H1 (cell line): ENCODE results near the gene GRIN2B. TPM values are rescaled to one million over a fixed set of nuclear protein-coding genes. Genes with fewer than 3 reads are reported as not detected.

ENCODE experiments used
- CTCF ChIA-PET: fragments of 300-600 bp; sonication (Branson Sonifier 250); formaldehyde crosslinking; loops from one replicate; lab custom pipeline; 2021; ENCODE audit not compliant: partially characterized antibody; lab: Charles Lee
- POLR2A ChIA-PET: fragments of 300-600 bp; sonication (Branson Sonifier 250); formaldehyde crosslinking; loops from one replicate; lab custom pipeline; 2021; ENCODE audit warnings: inconsistent platforms; ENCODE audit not compliant: partially characterized antibody; lab: Charles Lee
- DNase-seq, 2 experiments: peaks; one replicate each; pipeline versions ENCODE4 v3.0.0 to v3.0.0-alpha.2; 2010 to 2022; ENCODE audit warnings: low spot score in 2 of 2, low read depth in 1 of 2, mixed read lengths in 1 of 2
- FAIRE-seq: peaks from 2 replicates; lab custom pipeline; 2011; peaks lifted over from hg19 to GRCh38; lab: Jason Lieb, UNC
- H2AFZ ChIP-seq: 2 replicates; pipeline ENCODE4 v1.8.1; 2012; ENCODE audit warnings: low read length, inconsistent platforms
- H2AK5ac ChIP-seq: 2 replicates; pipeline ENCODE4 v1.6.1; 2013; ENCODE audit warnings: low read depth, low read length
- H2BK120ac ChIP-seq: replicated peaks from 2 replicates; pipeline ENCODE3; 2013; ENCODE audit warnings: low read depth, low read length, inconsistent platforms
- H2BK12ac ChIP-seq: 2 replicates; pipeline ENCODE4 v1.6.1; 2013; ENCODE audit warnings: low read depth, low read length
- H2BK15ac ChIP-seq: 2 replicates; pipeline ENCODE4 v1.6.1; 2013; ENCODE audit warnings: low read length
- H2BK20ac ChIP-seq: 2 replicates; pipeline ENCODE4 v1.6.1; 2013; ENCODE audit warnings: low read length
- H2BK5ac ChIP-seq: 2 replicates; pipeline ENCODE4 v1.6.1; 2013; ENCODE audit warnings: low read depth, low read length
- H3K14ac ChIP-seq: 2 replicates; pipeline ENCODE4 v1.6.1; 2013; ENCODE audit warnings: inconsistent platforms; ENCODE audit not compliant: insufficient read length
- H3K18ac ChIP-seq: 2 replicates; pipeline ENCODE4 v1.6.1; 2013; ENCODE audit warnings: low read length; ENCODE audit errors: extremely low read depth
- H3K23ac ChIP-seq: 2 replicates; pipeline ENCODE4 v1.6.1; 2013; ENCODE audit warnings: inconsistent platforms; ENCODE audit not compliant: insufficient read length
- H3K23me2 ChIP-seq: 2 replicates; pipeline ENCODE4 v1.6.1; 2013; ENCODE audit warnings: low read depth, low read length
- H3K27ac ChIP-seq: 2 replicates; pipeline ENCODE4 v1.6.1; 2011; ENCODE audit warnings: low read depth, low read length, inconsistent platforms
- H3K27me3 ChIP-seq, 4 experiments: replicated peaks in 1 of 4; 1 replicate in 1 of 4; 2 replicates in 3 of 4; pipeline versions ENCODE4 v1.6.1 to v1.8.1; 2011 to 2013; ENCODE audit warnings: low read length in 3 of 4, mild to moderate bottlenecking in 3 of 4, inconsistent platforms in 2 of 4, mixed read lengths in 2 of 4, moderate library complexity in 1 of 4; ENCODE audit not compliant: control insufficient read depth in 3 of 4, insufficient read depth in 3 of 4; ENCODE audit errors: extremely low read depth in 1 of 4
- H3K36me3 ChIP-seq, 4 experiments: 2 replicates each; pipeline versions ENCODE4 v1.6.1 to v1.8.1; 2011 to 2013; ENCODE audit warnings: mild to moderate bottlenecking in 4 of 4, low read length in 3 of 4, moderate library complexity in 2 of 4, control low read depth in 1 of 4, inconsistent platforms in 1 of 4; ENCODE audit not compliant: insufficient read depth in 4 of 4, control insufficient read depth in 2 of 4
- H3K4ac ChIP-seq: replicated peaks from 2 replicates; pipeline ENCODE3; 2013; ENCODE audit warnings: low read length, low read depth, mixed read lengths, inconsistent platforms; ENCODE audit not compliant: insufficient read length
- H3K4me1 ChIP-seq, 4 experiments: replicated peaks in 1 of 4; 1 replicate in 1 of 4; 2 replicates in 3 of 4; pipeline versions ENCODE4 v1.6.1 to v1.8.1; 2011 to 2013; ENCODE audit warnings: low read length in 3 of 4, inconsistent platforms in 2 of 4, mixed read lengths in 1 of 4; ENCODE audit not compliant: insufficient read depth in 4 of 4, control insufficient read depth in 3 of 4
- H3K4me2 ChIP-seq, 2 experiments: 2 replicates each; pipeline versions ENCODE4 v1.6.1 to v1.8.1; 2011 to 2013; ENCODE audit warnings: low read depth in 2 of 2, low read length in 2 of 2, control low read depth in 1 of 2, inconsistent platforms in 1 of 2, mild to moderate bottlenecking in 1 of 2; ENCODE audit not compliant: insufficient read depth in 1 of 2
- H3K4me3 ChIP-seq, 4 experiments: fragments of 200-600, 300-600 bp in 1 of 4; sonication (generic), shearing (Covaris generic), sonication (Bioruptor Twin) in 1 of 4; 2 replicates each; pipeline versions ENCODE4 v1.5.1 to v1.8.1; 2011 to 2016; ENCODE audit warnings: low read length in 4 of 4, low read depth in 3 of 4, control low read depth in 2 of 4, inconsistent platforms in 2 of 4, mild to moderate bottlenecking in 2 of 4, mixed read lengths in 1 of 4, moderate library complexity in 1 of 4; ENCODE audit not compliant: insufficient read depth in 2 of 4; ENCODE audit errors: extremely low read depth in 1 of 4
- H3K56ac ChIP-seq: replicated peaks from 2 replicates; pipeline ENCODE3; 2013; ENCODE audit warnings: low read depth, mild to moderate bottlenecking, mixed read lengths, low read length, inconsistent platforms; ENCODE audit not compliant: insufficient read length
- H3K79me1 ChIP-seq: 2 replicates; pipeline ENCODE4 v1.6.1; 2013; ENCODE audit warnings: low read depth, low read length, control low read depth
- H3K79me2 ChIP-seq, 2 experiments: 2 replicates each; pipeline versions ENCODE4 v1.6.1 to v1.8.1; 2012 to 2013; ENCODE audit warnings: low read length in 2 of 2, mild to moderate bottlenecking in 2 of 2, inconsistent platforms in 1 of 2; ENCODE audit not compliant: insufficient read depth in 2 of 2, control insufficient read depth in 1 of 2
- H3K9ac ChIP-seq, 4 experiments: replicated peaks in 1 of 4; 1 replicate in 1 of 4; 2 replicates in 3 of 4; pipeline versions ENCODE4 v1.6.1 to v1.8.1; 2011 to 2013; ENCODE audit warnings: low read depth in 3 of 4, low read length in 3 of 4, control low read depth in 2 of 4, mild to moderate bottlenecking in 2 of 4, moderate library complexity in 2 of 4, inconsistent platforms in 1 of 4; ENCODE audit errors: extremely low read depth in 1 of 4
- H3K9me3 ChIP-seq, 2 experiments: 2 replicates each; pipeline versions ENCODE4 v1.6.1 to v1.8.1; 2012 to 2013; ENCODE audit warnings: mild to moderate bottlenecking in 2 of 2, moderate library complexity in 2 of 2, control low read depth in 1 of 2, inconsistent platforms in 1 of 2, low read depth in 1 of 2, low read length in 1 of 2, mixed read lengths in 1 of 2; ENCODE audit not compliant: insufficient read depth in 2 of 2
- H4K20me1 ChIP-seq, 2 experiments: replicated peaks in 1 of 2; 2 replicates each; pipeline versions ENCODE3 to v1.8.1; 2011 to 2013; ENCODE audit warnings: inconsistent platforms in 2 of 2, low read length in 2 of 2, mild to moderate bottlenecking in 1 of 2; ENCODE audit not compliant: insufficient read depth in 2 of 2, control insufficient read depth in 1 of 2
- H4K5ac ChIP-seq: 2 replicates; pipeline ENCODE4 v1.6.1; 2013; ENCODE audit warnings: low read length, low read depth, mixed read lengths, inconsistent platforms; ENCODE audit not compliant: insufficient read length
- H4K8ac ChIP-seq: 2 replicates; pipeline ENCODE4 v1.8.0; 2013; ENCODE audit warnings: mild to moderate bottlenecking, moderate library complexity, low read length, inconsistent platforms; ENCODE audit not compliant: insufficient read depth; ENCODE audit errors: extremely low read depth
- H4K91ac ChIP-seq: replicated peaks from 2 replicates; pipeline ENCODE3; 2013; ENCODE audit warnings: low read length, mixed read lengths, inconsistent platforms; ENCODE audit not compliant: insufficient read length
- BACH1 ChIP-seq: IDR thresholded peaks from 2 replicates; pipeline ENCODE4 v1.6.1; 2012; ENCODE audit warnings: low read length, improper control_type of control experiment
- EZH2 ChIP-seq: fragments of 200-600 bp; sonication (generic); IDR thresholded peaks from 2 replicates; pipeline ENCODE4 v1.7.1; 2012; ENCODE audit warnings: low read depth, mild to moderate bottlenecking, moderate library complexity, low read length, inconsistent platforms; ENCODE audit not compliant: severe bottlenecking
- KDM1A ChIP-seq: fragments of 200-600, 300-600 bp; sonication (generic); IDR thresholded peaks from 2 replicates; pipeline ENCODE4 v1.7.1; 2016; ENCODE audit warnings: mild to moderate bottlenecking, low read length, borderline replicate concordance
- KDM5A ChIP-seq: fragments of 200-600 bp; IDR thresholded peaks from 2 replicates; pipeline ENCODE4 v1.7.1; 2012; ENCODE audit warnings: mild to moderate bottlenecking, low read length, inconsistent platforms, mixed read lengths
- RBBP5 ChIP-seq: IDR thresholded peaks from 2 replicates; pipeline ENCODE4 v1.7.1; 2012; ENCODE audit warnings: low read depth, mild to moderate bottlenecking, inconsistent platforms, low read length, moderate library complexity, borderline replicate concordance
- RFX5 ChIP-seq: IDR thresholded peaks from 2 replicates; pipeline ENCODE4 v1.6.1; 2011; ENCODE audit warnings: low read depth, low read length, improper control_type of control experiment, borderline replicate concordance
- SIRT6 ChIP-seq: IDR thresholded peaks from one replicate; pipeline ENCODE4 v1.7.1; 2012; ENCODE audit warnings: low read length, inconsistent platforms
- SP1 ChIP-seq: IDR thresholded peaks from 2 replicates; pipeline ENCODE4 v1.6.1; 2011; ENCODE audit warnings: low read depth, low read length
- SP2 ChIP-seq: IDR thresholded peaks from 2 replicates; pipeline ENCODE4 v1.6.1; 2012; ENCODE audit warnings: mild to moderate bottlenecking, low read length, inconsistent platforms
- polyA plus RNA-seq, 7 experiments: library from polyadenylated mRNA; depleted of rRNA in 3 of 7; stranded (reverse) in 5 of 7; unstranded in 2 of 7; fragments of >200 nt in 5 of 7; fragments of 200-250 nt in 2 of 7; gene quantifications; 1 replicate in 5 of 7; 2 replicates in 1 of 7; 4 replicates in 1 of 7; pipeline versions ENCODE4 v1.2.1 to v1.2.3, GENCODE V29; 2011 to 2013; ENCODE audit warnings: missing spikeins in 2 of 7, mixed read lengths in 2 of 7
- total RNA-seq: library from RNA; stranded (reverse); fragmentation: NEBNext Ultra II Directional; extraction: Animal tissue kit (Norgen Biotek cat#: 25700); gene quantifications from 2 replicates; pipeline ENCODE4 v1.2.1, GENCODE V29; 2021

The GRIN2B gene
- total and polyA plus RNA-seq, 2 of the 8 experiments (the other 6 are each of a cell fraction or from before 2014, with no cell fraction given), result 0.68 to 3.2 TPM

- Histone ChIP-seq H3K9ac (no peak overlapping the region), H3K4me3 (no peak overlapping the region), H2AFZ (no peak overlapping the region), H3K4ac (no peak overlapping the region), H3K36me3 (no peaks in the 10 kb centered on the region), H3K18ac (no peak overlapping the region), H3K4me2 (no peak overlapping the region), H3K27me3 (no peaks in the 10 kb centered on the region), H3K56ac (no peak overlapping the region), H2BK12ac (no peak overlapping the region), H4K5ac (no peak overlapping the region), H3K27ac (no peak overlapping the region), H3K79me2 (no peaks in the 10 kb centered on the region), H2BK15ac (no peak overlapping the region), H3K79me1 (no peaks in the 10 kb centered on the region), H3K14ac (no peak overlapping the region), H3K9me3 (no peaks in the 10 kb centered on the region), H4K91ac (no peak overlapping the region), H4K8ac (no peak overlapping the region), H3K23ac (no peak overlapping the region), H2BK5ac (no peak overlapping the region), H2BK20ac (no peak overlapping the region), H2BK120ac (no peak overlapping the region), H3K4me1 (no peaks in the 10 kb centered on the region), H4K20me1 (no peaks in the 10 kb centered on the region), H2AK5ac (no peak overlapping the region), H3K23me2 (no peaks in the 10 kb centered on the region)
- ChIA-PET CTCF (interaction anchor here (1.4 kb wide), 1 partner anchor 10 kb away, joined by 6 read pairs; no protein-coding TSS in a partner anchor), POLR2A (interaction anchor here (0.7 kb wide), 1 partner anchor 383 kb away, joined by 3 read pairs; no protein-coding TSS in a partner anchor)
- FAIRE-seq (no peak), DNase-seq (no peak)
- TF ChIP-seq SP1 (no peak), SP2 (no peak), RBBP5 (no peak), KDM5A (no peak), SIRT6 (no peak), RFX5 (no peak), KDM1A (no peak), BACH1 (no peak), EZH2 (no peak)
Measured at GRCh38 chr12:13992106-13992505, 10.7 kb upstream of the GRIN2B start.
